ENCODE results near the gene PLAAT2.
"Not testable (repeated sequence)": the region's sequence is repeated elsewhere in the genome, so short reads cannot be mapped to it uniquely, and the experiment has no call there.

Gene PLAAT2

DNA sequence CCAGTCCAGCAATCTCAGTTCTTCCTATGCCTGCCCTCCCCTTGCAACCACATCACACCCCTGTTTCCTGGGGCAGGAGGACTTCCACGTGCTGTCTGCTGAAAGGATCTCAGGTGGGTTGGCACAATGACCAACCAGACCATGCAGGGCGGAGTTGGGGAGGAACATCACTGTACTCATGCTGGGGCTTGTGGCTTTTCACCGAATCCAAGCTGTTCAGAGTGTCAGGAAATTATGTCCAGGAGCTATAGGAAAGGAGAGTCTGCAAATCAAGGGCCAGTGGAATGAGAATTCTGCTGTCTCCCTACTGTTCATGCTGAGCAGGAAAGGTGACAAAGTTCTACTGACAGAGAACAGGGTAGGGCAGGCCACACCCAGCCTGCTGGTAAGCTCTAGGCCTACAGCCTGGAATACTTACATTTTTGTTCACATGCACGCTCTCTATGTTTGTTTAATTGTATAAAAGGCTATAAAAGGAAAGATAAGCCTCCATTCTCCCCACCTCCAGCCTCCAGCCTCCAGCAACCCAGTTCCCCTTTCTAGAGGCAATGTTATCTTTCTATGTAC lies 1.7 kb upstream of the PLAAT2 start:
- Histone ChIP-seq H3K4me1 (ENCODE audit: insufficient read depth, low read length) (peaks cover 18% of the 10 kb centered on the region; the same call in 1 of the 2 replicates), H3K9ac (ENCODE audit: low read depth, low read length) (no peak overlapping the region), H3K36me3 (ENCODE audit: insufficient read depth, low read length) (no peaks in the 10 kb centered on the region), H3K9me3 (ENCODE audit: control insufficient read depth, insufficient read depth, low read length) (no peaks in the 10 kb centered on the region)

DNA sequence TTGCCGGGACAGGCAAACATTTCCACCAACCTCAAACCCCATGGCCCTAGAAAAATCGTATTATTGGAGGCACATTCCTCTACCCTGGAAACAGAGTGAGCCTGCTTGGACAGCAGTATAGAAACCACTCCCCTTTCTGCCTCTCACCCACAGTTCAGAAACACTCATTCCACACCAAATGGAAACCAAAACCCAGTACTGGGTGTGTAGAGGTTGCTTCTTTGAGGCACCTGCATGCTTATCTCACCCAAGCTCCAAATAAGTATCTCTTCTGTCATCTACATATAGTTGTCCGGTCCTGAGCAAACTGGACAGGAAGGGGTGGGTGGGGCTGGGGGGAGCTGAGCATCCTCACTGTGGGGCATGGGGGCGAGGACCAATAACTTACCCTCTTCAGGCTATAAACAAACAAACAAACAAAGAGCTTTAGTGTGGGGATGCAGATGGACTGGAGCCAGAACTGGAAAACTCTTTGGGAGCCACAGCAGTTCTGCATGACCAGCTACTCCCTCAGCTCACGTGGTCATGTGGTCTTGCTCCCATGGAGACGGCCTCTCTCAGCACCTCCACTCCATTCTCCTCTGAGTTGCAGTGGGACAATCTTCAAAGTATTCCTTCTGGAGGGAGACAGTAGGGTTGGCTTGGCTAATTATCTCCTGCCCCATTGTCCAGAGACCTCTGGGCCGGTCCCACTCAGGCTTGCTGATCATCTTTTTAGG lies 1.0 kb upstream of the PLAAT2 start:
- Histone ChIP-seq H3K36me3 (ENCODE audit: insufficient read depth, low read length) (no peaks in the 10 kb centered on the region), H3K9me3 (ENCODE audit: control insufficient read depth, insufficient read depth, low read length) (no peaks in the 10 kb centered on the region), H3K4me1 (ENCODE audit: insufficient read depth, low read length) (peaks cover 18% of the 10 kb centered on the region; the same call in 1 of the 2 replicates), H3K9ac (ENCODE audit: low read depth, low read length) (no peak overlapping the region)

DNA sequence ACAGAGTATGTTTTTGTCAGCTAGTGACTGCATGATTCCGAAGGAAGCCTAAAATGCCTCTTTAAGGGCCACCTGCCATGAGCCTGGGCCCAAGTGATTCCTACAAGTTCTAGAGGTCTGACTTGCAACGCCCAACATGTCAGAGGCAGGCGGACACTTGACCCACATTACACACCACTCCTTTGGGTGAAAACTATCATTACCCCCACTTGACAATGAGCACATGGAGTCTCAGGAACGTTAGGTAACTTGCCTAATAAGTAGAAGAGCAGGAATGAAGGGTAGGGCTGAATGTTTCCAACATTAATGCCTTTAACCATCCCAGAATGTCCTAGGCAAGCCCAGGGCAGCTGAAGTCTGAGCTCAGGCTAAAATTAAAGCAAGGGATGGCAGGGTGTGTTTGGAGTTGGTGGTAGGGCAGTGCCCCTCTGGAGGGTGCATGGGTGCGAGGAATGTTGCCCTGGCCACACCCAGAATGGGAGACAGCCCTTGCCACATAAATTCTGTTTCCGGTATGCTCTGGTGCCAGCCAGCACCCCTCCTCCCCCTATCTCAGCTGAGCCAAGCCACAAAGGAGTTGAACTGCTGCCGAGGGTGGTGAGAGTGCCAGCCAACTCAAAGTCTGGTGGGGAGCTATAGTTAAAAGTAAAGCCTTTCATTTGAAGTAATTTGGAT lies 2.5 kb downstream of the PLAAT2 start:
- Histone ChIP-seq H3K9me3 (ENCODE audit: control insufficient read depth, insufficient read depth, low read length) (no peaks in the 10 kb centered on the region), H3K36me3 (ENCODE audit: insufficient read depth, low read length) (no peaks in the 10 kb centered on the region), H3K4me1 (ENCODE audit: insufficient read depth, low read length) (peaks cover 12% of the 10 kb centered on the region), H3K9ac (ENCODE audit: low read depth, low read length) (no peak overlapping the region)

DNA sequence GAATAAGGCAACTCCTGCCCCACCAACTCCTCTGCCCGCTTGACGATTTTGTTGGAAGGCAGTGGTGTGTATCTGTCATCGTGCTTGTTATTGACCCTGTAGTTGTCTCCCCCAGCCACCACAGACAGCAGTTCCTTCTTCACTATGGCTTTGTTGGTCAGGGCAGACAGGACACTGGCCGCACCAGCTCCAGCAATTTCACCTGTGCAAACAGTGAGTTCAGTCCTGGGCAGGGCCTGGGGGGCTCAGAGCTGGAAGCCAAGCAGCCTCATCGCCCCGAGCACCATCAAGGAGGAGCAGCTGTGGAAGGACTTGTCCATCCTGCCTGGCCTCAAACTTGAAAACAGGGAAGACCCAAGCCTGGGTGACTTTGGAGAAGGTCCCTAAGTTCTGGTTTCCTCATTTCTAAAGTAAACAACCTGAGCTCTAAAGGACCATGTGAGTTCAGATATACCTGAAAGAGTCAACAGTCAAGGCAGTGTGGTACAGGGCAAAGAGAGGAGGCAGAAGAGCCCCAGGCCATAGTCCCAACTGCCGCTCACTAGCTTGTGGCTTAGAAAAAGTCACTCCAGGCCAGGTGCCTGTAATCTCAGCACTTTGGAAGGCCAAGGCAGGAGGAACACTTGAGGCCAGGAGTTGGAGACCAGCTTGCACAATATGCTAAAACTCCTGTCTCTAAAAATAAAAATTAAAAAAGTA lies 4.6 kb downstream of the PLAAT2 start:
- H3K36me3 ChIP-seq (ENCODE audit: insufficient read depth, low read length), result no peaks in the 10 kb centered on the region
- no peak overlapping the region for H3K9ac ChIP-seq (ENCODE audit: low read depth, low read length)
- no peaks in the 10 kb centered on the region for H3K9me3 ChIP-seq (ENCODE audit: control insufficient read depth, insufficient read depth, low read length)
- peaks cover 19% of the 10 kb centered on the region for H3K4me1 ChIP-seq (ENCODE audit: insufficient read depth, low read length)

DNA sequence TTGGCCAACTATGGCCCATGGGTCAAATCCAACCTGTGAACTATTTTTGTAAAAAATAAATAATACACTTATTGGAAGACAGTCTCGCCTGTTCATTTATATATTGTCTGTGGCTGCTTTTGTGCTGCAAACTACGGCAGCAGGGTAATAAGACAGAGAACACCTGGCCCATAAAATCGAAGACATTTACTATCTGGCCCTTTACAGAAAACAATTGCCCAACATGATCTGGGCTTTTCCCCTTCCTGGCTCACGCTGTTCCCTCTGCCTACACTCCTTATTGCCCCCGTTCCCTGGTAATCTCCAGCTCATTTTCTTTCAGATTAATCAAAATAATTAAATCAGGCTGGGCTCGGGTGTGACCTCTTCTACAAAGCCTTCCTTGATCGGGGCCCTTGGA lies 5.6 kb downstream of the PLAAT2 start:
- H3K9me3 ChIP-seq (ENCODE audit: control insufficient read depth, insufficient read depth, low read length), result no peaks in the 10 kb centered on the region
- H3K36me3 ChIP-seq (ENCODE audit: insufficient read depth, low read length), result no peaks in the 10 kb centered on the region
- H3K9ac ChIP-seq (ENCODE audit: low read depth, low read length), result no peak overlapping the region
- H3K4me1 ChIP-seq (ENCODE audit: insufficient read depth, low read length), result peaks cover 27% of the 10 kb centered on the region

DNA sequence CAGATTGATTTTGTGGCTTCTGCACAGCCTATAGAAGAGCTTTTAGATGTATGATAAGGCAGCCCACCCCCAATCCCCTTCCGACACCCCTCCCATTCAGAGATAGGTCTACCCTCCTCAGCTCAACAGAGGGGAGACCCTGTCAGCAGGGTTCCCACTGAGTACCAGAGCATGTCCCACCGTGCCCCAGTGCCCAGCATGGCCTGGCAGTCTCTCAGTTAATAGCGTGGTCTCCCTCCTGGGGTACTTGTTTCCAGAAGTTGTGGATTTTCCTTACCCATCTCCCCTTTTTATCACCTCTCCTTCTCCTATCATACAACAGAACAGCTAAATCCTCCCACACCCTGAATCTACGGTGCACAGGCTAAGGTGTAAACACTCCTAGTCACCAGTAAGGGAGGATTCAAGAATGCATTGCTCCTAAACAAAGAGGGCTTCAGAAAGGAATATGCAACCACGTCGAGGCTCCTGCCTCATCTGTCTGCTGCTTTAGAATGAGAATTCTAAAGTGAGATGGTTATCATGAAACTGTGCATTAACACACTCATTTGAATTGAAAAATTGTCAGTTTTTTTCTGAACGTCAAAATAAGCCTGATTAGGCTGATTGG lies 6.7 kb downstream of the PLAAT2 start:
- H3K9ac ChIP-seq (ENCODE audit: low read depth, low read length), result no peak overlapping the region
- H3K9me3 ChIP-seq (ENCODE audit: control insufficient read depth, insufficient read depth, low read length), result no peaks in the 10 kb centered on the region
- H3K4me1 ChIP-seq (ENCODE audit: insufficient read depth, low read length), result peaks cover 29% of the 10 kb centered on the region
- no peaks in the 10 kb centered on the region for H3K36me3 ChIP-seq (ENCODE audit: insufficient read depth, low read length)

DNA sequence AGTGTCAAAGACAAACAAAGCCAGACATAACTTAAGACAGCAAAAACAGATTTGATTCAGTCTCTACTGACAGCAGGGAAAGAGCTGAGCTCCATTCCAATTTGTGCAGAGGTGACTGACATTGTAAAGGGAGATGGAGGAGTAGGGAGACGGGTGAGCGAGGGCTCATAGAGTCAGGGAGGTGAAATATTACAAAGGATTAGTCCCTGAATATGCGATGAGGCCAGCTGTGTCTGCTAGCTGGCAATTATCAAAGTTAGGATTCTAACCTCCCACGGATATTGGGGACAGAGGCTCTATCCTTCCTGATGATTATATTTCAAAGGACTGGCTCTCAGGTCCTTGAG lies 8.3 kb downstream of the PLAAT2 start:
- Histone ChIP-seq H3K4me1 (ENCODE audit: insufficient read depth, low read length) (peaks cover 29% of the 10 kb centered on the region), H3K9me3 (ENCODE audit: control insufficient read depth, insufficient read depth, low read length) (no peaks in the 10 kb centered on the region), H3K36me3 (ENCODE audit: insufficient read depth, low read length) (no peaks in the 10 kb centered on the region), H3K9ac (ENCODE audit: low read depth, low read length) (no peak overlapping the region)

DNA sequence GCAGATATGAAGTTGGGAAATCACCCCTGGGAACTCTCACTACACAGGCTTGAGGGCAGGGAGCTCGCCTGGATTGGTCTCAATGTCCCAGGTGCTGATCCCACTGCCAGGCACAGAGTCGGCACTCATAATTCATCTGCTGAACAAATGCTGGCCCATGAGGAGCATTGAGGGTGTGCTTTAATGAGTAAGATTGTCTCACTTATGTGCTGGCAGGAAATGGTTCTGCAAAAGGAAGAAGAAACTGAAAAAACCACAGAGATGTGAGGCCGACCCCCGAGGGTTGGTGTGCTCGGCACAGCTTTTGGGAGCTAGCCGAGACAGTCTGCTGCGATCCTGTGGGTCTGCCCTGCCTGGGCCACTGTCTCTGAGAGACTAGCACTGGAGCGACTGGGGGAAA lies 9.4 kb downstream of the PLAAT2 start:
- H3K4me1 ChIP-seq (ENCODE audit: insufficient read depth, low read length), result peaks cover 29% of the 10 kb centered on the region
- no peaks in the 10 kb centered on the region for H3K9me3 ChIP-seq (ENCODE audit: control insufficient read depth, insufficient read depth, low read length)
- H3K36me3 ChIP-seq (ENCODE audit: insufficient read depth, low read length), result no peaks in the 10 kb centered on the region
- no peak overlapping the region for H3K9ac ChIP-seq (ENCODE audit: low read depth, low read length)

DNA sequence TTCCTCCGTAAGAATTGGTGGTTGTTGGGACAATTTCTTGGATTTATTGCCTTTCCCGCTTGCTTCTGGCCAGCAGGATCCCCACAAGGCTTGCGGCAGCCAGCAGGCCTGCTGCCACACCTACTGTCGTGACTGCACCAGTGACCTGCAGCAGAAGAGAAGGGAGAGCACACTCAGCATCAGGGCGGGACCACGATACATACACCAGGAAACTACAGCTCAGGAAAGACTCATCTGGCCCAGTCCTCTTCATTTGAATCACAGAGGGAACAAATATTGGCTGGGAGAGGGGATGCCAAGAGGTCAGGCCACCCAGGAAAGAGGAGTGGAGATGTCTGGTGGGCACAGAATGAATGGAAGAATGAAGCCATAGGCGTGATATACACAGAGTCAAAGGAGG lies 10.3 kb downstream of the PLAAT2 start:
- Histone ChIP-seq H3K36me3 (ENCODE audit: insufficient read depth, low read length) (no peaks in the 10 kb centered on the region), H3K4me1 (ENCODE audit: insufficient read depth, low read length) (peaks cover 29% of the 10 kb centered on the region), H3K9me3 (ENCODE audit: control insufficient read depth, insufficient read depth, low read length) (no peaks in the 10 kb centered on the region), H3K9ac (ENCODE audit: low read depth, low read length) (no peak overlapping the region)

DNA sequence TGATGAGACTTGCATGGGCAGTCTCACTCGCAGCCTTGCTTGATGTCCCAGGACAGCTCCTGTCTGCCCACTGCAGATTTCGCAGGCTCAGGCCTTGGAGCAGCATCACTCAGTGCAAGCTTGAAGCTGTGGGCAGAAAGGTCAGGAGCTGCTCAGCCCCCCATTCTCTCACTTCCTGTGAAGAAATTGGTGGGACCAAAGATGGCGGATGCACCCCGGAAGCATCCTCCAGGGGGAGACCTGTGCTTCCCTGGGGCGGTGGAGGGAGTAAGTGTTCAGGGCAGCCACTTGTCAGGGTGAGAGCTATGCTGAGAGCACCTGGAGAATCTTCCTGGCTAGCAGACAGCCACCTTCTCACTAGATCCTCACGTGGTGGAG lies 11.3 kb downstream of the PLAAT2 start:
- H3K9me3 ChIP-seq (ENCODE audit: control insufficient read depth, insufficient read depth, low read length), result no peaks in the 10 kb centered on the region
- peaks cover 28% of the 10 kb centered on the region for H3K4me1 ChIP-seq (ENCODE audit: insufficient read depth, low read length)
- no peaks in the 10 kb centered on the region for H3K36me3 ChIP-seq (ENCODE audit: insufficient read depth, low read length)
- H3K9ac ChIP-seq (ENCODE audit: low read depth, low read length), result no peak overlapping the region

DNA sequence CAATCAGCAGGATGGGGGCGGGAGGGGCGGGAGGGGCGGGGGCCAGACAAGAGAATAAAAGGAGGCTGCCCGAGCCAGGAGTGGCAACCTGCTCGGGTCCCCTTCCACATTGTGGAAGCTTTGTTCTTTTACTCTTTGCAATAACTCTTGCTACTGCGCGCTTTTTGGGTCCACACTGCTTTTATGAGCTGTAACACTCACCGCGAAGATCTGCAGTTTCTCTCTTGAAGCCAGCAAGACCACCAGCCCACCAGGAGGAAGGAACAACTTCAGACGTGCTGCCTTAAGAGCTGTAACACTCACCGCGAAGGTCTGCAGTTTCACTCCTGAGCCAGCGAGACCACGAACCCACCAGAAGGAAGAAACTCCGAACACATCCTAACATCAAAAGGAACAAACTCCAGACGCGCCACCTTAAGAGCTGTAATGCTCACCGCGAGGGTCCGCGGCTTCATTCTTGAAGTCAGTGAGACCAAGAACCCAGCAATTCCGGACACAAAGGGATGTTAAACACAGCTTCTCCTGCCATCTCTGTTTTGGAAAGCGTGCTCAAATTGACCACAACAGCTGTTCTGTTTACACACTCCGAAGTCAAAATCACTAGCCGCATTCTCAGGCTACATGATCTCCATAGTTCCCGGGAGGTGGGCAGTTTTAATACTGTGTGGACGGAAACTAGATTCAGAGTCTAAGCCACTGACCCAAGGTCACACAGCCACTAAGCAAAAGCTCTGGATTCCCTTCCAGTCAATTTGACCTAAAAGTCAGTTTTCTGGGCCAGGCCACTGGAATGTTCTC lies 11.9 kb downstream of the PLAAT2 start:
- no peaks in the 10 kb centered on the region for H3K36me3 ChIP-seq (ENCODE audit: insufficient read depth, low read length)
- H3K4me1 ChIP-seq (ENCODE audit: insufficient read depth, low read length), result peaks cover 22% of the 10 kb centered on the region
- H3K9me3 ChIP-seq (ENCODE audit: control insufficient read depth, insufficient read depth, low read length), result no peaks in the 10 kb centered on the region
- no peak overlapping the region for H3K9ac ChIP-seq (ENCODE audit: low read depth, low read length)

DNA sequence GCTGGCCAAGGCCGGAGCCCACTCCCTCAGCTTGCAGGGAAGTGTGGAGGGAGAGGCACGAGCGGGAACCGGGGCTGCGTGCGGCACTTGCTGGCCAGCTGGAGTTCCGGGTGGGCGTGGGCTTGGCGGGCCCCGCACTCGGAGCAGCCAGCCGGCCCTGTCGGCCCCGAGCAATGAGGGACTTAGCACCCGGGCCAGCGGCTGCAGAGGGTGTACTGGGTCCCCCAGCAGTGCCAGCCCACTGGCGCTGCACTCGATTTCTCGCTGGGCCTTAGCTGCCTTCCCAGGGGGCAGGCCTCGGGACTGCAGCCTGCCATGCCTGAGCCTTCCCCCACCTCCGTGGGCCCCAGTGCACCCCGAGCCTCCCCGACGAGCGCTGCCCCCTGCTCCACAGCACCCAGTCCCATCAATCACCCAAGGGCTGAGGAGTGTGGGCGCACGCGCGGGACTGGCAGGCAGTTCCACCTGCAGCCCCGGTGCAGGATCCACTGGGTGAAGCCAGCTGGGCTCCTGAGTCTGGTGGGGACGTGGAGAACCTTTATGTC lies 13.0 kb downstream of the PLAAT2 start:
- not testable (repeated sequence) for H3K9me3 ChIP-seq (ENCODE audit: control insufficient read depth, insufficient read depth, low read length); H3K36me3 ChIP-seq (ENCODE audit: insufficient read depth, low read length); H3K9ac ChIP-seq (ENCODE audit: low read depth, low read length)
- H3K4me1 ChIP-seq (ENCODE audit: insufficient read depth, low read length), result peaks cover 17% of the 10 kb centered on the region

DNA sequence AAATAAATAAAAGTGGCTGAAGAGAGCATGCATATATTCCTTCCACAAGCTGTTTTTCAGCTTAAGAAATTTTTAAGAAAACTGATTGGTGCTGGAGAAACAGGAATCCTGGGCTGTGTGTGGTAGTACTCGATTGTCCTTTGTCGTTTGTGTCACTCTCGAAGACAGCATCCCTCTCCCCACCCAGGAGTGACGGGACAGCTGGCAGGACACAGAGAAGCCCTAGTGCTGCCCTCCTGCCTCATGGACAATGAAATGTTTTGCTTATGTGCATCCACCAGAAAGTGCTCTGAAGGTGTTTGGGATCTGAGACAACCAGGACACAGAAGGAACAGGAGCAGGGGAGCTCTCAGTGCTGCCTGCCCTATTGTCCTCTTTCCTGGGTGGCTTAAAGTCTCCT lies 13.8 kb downstream of the PLAAT2 start:
- Histone ChIP-seq H3K9ac (ENCODE audit: low read depth, low read length) (no peak overlapping the region), H3K4me1 (ENCODE audit: insufficient read depth, low read length) (peaks cover 11% of the 10 kb centered on the region), H3K9me3 (ENCODE audit: control insufficient read depth, insufficient read depth, low read length) (no peaks in the 10 kb centered on the region), H3K36me3 (ENCODE audit: insufficient read depth, low read length) (no peaks in the 10 kb centered on the region)

DNA sequence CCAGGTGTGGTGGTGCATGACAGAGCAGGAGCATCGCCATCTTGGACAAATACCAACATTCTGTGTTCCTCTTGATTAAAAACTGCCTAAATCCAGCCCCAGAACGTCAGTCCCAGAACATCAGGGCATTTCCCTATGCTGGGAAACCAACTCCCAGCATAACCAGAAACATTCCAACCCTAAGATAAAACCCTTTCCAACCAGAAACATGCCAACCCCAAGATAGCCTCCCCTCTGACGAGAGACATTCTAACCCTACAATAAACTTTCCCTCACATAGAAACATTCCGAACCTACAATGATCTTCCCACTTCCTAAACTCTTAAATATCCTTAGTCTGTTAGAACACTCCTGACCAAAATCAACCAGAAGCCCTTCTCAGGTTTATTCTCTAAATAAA lies 15.0 kb downstream of the PLAAT2 start:
- Histone ChIP-seq H3K36me3 (ENCODE audit: insufficient read depth, low read length) (no peaks in the 10 kb centered on the region), H3K9ac (ENCODE audit: low read depth, low read length) (no peak overlapping the region), H3K4me1 (ENCODE audit: insufficient read depth, low read length) (peaks cover 8% of the 10 kb centered on the region), H3K9me3 (ENCODE audit: control insufficient read depth, insufficient read depth, low read length) (no peaks in the 10 kb centered on the region)
